ENCODE measurements around the gene ETNK1.

DNA sequence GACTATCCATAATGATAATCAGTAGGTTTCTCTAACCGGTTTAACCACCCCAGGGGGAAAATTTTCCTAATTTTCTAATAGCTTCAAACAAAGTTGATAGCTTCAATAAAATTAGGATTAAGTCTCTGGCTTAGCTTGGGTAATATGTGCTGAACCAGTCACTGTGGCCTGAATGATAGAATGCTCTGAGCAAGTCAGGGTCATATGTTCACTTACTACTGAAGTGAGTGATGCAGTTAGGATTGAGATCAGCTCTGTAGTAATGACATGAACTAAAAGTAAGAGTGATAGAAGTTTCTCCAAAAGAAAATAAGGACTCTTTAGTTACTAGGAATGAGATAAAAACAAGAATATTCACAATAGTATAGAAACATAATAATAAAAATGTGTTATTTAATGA, 32.6 kb downstream of the ETNK1 start:
- TF ChIP-seq, protein P1, sequence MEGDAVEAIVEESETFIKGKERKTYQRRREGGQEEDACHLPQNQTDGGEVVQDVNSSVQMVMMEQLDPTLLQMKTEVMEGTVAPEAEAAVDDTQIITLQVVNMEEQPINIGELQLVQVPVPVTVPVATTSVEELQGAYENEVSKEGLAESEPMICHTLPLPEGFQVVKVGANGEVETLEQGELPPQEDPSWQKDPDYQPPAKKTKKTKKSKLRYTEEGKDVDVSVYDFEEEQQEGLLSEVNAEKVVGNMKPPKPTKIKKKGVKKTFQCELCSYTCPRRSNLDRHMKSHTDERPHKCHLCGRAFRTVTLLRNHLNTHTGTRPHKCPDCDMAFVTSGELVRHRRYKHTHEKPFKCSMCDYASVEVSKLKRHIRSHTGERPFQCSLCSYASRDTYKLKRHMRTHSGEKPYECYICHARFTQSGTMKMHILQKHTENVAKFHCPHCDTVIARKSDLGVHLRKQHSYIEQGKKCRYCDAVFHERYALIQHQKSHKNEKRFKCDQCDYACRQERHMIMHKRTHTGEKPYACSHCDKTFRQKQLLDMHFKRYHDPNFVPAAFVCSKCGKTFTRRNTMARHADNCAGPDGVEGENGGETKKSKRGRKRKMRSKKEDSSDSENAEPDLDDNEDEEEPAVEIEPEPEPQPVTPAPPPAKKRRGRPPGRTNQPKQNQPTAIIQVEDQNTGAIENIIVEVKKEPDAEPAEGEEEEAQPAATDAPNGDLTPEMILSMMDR (IDR thresholded peaks at IDR 0.05; ENCODE audit: low read depth, low read length): no peak
- TF ChIP-seq, protein P2, sequence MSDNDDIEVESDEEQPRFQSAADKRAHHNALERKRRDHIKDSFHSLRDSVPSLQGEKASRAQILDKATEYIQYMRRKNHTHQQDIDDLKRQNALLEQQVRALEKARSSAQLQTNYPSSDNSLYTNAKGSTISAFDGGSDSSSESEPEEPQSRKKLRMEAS (IDR thresholded peaks at IDR 0.05; ENCODE audit: low read depth, low read length): no peak
- no peak for TF ChIP-seq POLR2A (IDR thresholded peaks at IDR 0.05; ENCODE audit: extremely low read depth, insufficient read length)

Measured in NB4 (cell line).